ENCODE results near the gene OLFM2.
"Not testable (repeated sequence)": the region's sequence is repeated elsewhere in the genome, so short reads cannot be mapped to it uniquely, and the experiment has no call there.

OLFM2 gene

DNA sequence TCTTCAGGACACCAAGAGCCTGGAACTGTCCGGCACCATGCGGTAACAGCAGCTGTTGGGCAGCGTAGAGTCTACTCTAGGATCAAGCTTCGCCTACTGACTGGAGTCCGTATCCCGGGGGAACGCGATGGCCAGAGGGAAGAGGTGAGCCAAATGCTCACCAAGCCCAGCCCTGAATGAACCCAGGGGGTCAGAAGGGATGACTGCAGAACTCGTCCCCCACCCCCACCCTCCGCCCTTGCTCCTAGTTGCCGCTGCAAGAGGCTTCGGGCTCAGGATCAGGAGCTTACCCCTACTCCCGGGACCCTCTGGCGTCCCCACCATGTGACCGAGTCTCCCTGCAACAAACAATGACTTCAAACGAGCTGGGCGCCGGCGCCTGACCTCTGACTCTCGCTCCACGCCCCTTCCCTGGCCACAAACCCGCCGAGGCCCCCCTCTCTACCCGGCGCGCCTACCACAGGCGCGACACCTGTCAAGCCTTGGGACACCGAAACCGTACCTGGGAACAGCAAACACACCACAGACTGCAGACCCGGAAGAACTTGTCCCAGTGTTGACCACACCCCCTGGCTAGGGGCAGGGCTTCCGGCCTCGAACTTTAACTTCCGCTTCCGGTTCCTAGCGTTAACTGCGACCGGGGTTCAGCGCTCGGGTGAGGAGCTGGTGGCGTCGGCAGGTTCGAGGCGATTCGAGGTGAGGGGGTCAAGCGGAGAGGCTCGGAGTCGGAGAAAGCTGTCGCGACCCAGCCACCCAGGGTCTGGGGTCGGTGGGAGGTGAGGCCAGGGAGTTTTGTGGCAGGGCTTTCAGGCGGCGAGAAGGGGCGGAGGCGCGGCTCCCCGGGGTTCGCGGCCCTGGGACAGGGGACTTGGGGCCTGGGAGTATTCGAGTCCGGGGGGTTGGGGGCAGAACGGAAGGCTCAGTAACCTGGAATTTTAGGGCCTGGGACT, 108.8 kb downstream of the OLFM2 start, which contains the start of gene UBL5:
Gene UBL5, plus strand, starts transcription at position 630 of the 950 bp plus-strand sequence. CDS start 420 bp downstream, outside the sequence.
- TF ChIP-seq POLR2A (IDR thresholded peaks at IDR 0.05; ENCODE audit: low read depth, low read length) (peak; percentile 94), TAF1 (IDR thresholded peaks at IDR 0.05; ENCODE audit: low read depth, low read length) (peak; percentile 69; the same call in 1 of the 2 replicates), POLR2AphosphoS5 (IDR thresholded peaks at IDR 0.05; ENCODE audit: low read depth, low read length) (peak; percentile 90), POU2F2 (IDR thresholded peaks at IDR 0.05; ENCODE audit: low read depth, low read length) (no peak; the same call in 1 of the 2 replicates), PAX5 (IDR thresholded peaks at IDR 0.05; ENCODE audit: insufficient read depth, low read length, severe bottlenecking) (no peak), SPI1 (IDR thresholded peaks at IDR 0.05; ENCODE audit: low read depth, low read length) (no peak)
- FAIRE-seq (peak; percentile 99), DNase-seq (ENCODE audit: insufficient read length, low spot score) (peak; percentile 95)

DNA sequence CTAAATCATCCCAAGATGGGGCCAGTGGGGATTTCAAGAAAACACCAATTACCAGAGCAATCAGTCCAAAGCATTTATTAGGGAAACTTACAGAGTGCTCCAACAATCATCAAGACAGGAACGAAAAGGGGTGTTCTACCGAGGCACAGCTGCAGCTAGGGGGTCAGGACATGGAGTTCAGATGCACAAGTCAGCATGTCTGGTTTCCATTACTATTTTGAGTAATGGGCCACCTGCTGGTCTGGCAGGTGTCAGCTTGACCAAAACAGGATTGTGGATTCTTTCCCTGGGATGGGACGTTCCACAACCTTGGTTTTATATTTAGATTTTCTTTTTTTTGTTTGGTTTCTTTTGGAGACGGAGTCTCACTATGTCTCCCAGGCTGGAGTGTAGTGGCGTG, 112.5 kb downstream of the OLFM2 start:
- FAIRE-seq = no peak

DNA sequence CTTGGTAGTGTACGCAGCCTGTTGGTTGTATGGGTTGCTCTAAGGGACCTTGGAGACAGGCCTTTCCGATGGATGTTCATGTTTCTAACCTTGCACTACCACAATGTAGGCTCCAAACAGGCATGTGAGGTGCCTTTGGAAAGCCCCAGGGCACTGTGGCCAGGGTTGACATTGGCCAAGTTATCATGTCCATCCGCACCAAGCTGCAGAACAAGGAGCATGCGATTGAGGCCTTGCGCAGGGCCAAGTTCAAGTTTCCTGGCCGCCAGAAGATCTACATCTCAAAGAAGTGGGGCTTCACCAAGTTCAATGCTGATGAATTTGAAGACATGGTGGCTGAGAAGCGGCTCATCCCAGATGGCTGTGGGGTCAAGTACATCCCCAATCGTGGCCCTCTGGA, 116.3 kb downstream of the OLFM2 start:
- DNase-seq (ENCODE audit: insufficient read length, low spot score); FAIRE-seq: not testable (repeated sequence)

More for the DNA sequence above, 112.5 kb downstream of the OLFM2 start:
- TF ChIP-seq SPI1 (IDR thresholded peaks at IDR 0.05; ENCODE audit: low read depth, low read length) = no peak
- no peak for TF ChIP-seq POU2F2 (IDR thresholded peaks at IDR 0.05; ENCODE audit: low read depth, low read length)
- TF ChIP-seq POLR2A (IDR thresholded peaks at IDR 0.05; ENCODE audit: low read depth, low read length) = no peak
- DNase-seq (ENCODE audit: insufficient read length, low spot score) = no peak

DNA sequence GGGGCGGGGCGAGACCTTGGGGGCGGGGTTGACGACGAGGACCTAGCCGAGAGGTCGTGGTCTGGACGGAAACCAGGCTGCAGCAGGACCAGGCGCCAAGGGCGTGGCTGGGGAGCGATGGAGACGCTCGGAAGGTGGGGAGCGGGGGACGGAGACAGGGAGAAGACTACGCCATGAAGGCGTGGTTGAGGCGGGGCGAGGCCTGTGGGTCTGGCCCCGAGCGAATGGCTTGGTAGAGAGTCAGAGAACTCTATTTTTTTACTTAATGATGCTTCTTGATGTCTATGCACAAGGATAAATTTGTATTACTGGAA, 116.8 kb downstream of the OLFM2 start:
- FAIRE-seq (no peak), DNase-seq (ENCODE audit: insufficient read length, low spot score) (no peak)
- TF ChIP-seq TAF1 (IDR thresholded peaks at IDR 0.05; ENCODE audit: low read depth, low read length) (no peak), SPI1 (IDR thresholded peaks at IDR 0.05; ENCODE audit: low read depth, low read length) (no peak), POU2F2 (IDR thresholded peaks at IDR 0.05; ENCODE audit: low read depth, low read length) (no peak), PAX5 (IDR thresholded peaks at IDR 0.05; ENCODE audit: insufficient read depth, low read length, severe bottlenecking) (no peak), POLR2AphosphoS5 (IDR thresholded peaks at IDR 0.05; ENCODE audit: low read depth, low read length) (no peak), POLR2A (IDR thresholded peaks at IDR 0.05; ENCODE audit: low read depth, low read length) (no peak)

DNA sequence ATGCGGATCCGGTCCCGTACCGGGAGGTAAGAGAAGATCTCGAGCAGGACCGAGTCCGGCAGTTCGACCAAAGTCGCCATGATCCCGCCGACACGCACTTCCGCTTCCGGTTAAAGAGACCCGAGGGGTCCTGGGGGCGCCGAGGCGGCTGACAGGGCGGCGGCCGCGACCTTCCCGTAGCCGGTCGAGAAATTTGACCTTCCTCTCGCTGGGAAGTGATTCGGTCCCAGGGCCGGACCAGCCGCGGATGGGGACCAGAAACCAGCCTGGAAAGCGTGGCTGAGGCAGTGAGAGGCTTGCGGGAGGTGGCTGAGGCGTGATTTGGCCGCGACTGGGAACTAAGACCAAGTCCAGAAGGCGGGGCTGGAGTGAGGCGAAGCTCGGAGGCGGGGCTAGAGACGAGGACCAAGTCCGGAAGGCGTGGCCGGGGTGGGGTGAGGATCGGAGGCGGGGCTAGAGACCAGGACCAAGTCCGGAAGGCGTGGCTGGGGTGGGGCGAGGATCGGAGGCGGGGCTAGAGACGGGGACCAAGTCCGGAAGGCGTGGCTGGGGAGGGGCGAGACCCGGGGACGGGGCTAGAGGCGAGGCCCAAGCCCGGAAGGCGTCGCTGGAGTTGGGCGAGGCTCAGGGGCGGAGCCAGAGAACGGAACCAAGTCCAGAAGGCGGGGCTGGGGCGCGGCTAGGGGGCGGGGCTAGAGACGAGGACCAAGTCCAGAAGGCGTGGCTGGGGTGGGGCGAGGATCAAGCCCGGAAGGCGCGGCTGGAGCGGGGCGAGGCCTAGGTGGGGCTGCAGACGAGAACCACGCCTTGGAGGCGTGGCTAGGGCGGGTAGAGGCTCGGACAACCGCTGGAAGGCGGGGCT, 117.3 kb downstream of the OLFM2 start, which contains the start of gene FBXL12:
Gene FBXL12, minus strand, starts transcription at position 346 of the 862 bp plus-strand sequence. Its CDS starts 266 bp downstream, at position 80.
- TF ChIP-seq SPI1 (IDR thresholded peaks at IDR 0.05; ENCODE audit: low read depth, low read length) (peak; percentile 66), POU2F2 (IDR thresholded peaks at IDR 0.05; ENCODE audit: low read depth, low read length) (no peak), POLR2A (IDR thresholded peaks at IDR 0.05; ENCODE audit: low read depth, low read length) (peak; percentile 91), TAF1 (IDR thresholded peaks at IDR 0.05; ENCODE audit: low read depth, low read length) (peak; percentile 69), PAX5 (IDR thresholded peaks at IDR 0.05; ENCODE audit: insufficient read depth, low read length, severe bottlenecking) (no peak), POLR2AphosphoS5 (IDR thresholded peaks at IDR 0.05; ENCODE audit: low read depth, low read length) (peak; percentile 92)
- DNase-seq (ENCODE audit: insufficient read length, low spot score) (peak; percentile 88), FAIRE-seq (peak; percentile 99)

DNA sequence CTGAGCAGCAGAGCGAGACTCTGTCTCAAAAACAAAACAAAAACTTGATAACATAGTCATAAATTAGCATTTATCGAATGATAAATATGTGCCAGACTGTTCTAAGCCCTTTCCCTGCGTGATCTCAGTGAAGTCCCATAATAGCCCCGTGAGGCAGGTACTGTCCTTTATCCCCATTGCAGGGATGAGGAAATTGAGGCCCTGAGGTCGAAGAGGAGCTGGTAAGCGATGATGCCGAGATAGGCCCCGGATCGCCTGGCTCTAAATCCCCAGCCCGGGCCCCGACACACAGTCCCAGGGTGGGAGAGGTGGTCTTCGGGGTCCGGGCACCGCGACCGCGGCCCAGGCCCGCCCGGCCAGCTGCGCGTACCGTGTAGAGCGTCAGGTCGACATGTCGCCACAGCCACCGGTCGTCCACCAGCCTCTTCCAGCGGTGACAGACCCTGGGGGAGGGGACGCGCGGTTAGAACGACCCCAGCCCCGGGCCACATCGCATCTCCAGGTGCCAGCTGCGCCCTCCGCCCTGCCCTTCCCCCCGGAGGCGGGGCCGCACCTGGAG, 118.1 kb downstream of the OLFM2 start:
- no peak for DNase-seq (ENCODE audit: insufficient read length, low spot score)
- FAIRE-seq = no peak
- TF ChIP-seq POLR2A (IDR thresholded peaks at IDR 0.05; ENCODE audit: low read depth, low read length) = no peak

DNA sequence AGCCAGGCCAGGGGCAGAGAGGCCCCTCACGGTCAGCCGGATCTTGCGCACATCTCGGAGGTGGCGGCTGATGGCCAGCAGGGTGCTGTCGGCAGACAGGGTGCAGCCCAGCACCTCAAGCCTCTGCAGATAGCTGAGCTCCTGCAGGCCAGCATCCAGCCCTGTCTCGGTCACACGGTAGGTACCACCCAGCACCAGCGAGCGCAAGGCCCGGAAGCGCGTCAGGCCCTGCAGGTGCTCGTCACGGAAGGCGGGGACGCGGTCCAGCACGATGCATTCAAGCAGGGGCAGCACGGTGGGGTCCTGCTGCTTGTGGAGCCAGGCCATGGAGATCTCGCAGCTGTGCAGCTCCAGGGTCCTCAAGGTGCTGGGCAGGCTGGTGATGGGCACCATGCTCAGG, 125.2 kb downstream of the OLFM2 start:
- no peak for TF ChIP-seq SPI1 (IDR thresholded peaks at IDR 0.05; ENCODE audit: low read depth, low read length)
- no peak for TF ChIP-seq TAF1 (IDR thresholded peaks at IDR 0.05; ENCODE audit: low read depth, low read length)
- no peak for TF ChIP-seq POU2F2 (IDR thresholded peaks at IDR 0.05; ENCODE audit: low read depth, low read length)
- no peak for TF ChIP-seq PAX5 (IDR thresholded peaks at IDR 0.05; ENCODE audit: insufficient read depth, low read length, severe bottlenecking)
- FAIRE-seq (no peak), DNase-seq (ENCODE audit: insufficient read length, low spot score) (no peak)

DNA sequence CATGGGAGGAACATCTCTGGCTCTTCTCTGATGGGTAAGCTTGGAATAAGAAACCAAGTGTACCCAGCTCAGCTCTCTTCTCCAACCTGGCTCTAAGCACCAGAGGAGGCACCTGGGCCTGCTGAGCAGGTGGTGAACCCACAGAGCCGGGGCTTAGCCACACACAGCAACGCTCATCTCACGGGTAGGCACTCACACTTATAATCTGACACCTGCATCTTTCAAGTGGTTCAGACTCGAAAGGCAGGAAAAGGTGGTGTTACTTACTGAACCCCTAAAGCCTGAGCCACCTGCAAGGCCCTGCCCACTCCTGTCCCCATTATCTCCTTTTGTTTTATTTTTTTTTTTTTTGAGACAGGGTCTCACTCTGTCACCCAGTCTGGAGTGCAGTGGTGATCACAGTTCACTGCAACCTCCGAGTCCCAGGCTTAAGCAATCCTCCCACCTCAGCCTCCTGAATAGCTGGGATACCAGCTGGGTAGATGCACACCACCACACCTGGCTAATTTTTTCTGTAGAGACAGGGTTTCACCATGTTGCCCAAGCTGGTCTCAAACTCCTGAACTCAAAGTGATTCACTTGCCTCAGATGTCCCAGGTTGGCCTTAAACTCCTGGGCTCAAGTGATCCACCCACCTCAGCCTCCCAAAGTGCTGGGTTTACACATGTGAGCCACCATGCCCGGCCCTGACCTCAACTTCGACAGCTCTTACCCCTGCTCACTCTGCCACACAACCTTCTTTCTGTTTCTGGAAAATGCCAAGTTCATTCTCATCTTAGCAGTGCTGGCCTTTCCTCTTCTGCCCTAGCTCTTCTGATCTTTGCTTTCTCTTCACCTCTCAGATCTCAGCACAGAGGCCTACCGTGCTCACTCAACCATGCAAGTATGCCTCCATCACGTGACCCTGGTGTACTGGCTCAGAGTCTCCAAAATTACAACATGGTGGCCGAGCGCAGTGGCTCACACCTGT, 127.2 kb downstream of the OLFM2 start:
- TF ChIP-seq POLR2A (IDR thresholded peaks at IDR 0.05; ENCODE audit: low read depth, low read length) (no peak), POLR2AphosphoS5 (IDR thresholded peaks at IDR 0.05; ENCODE audit: low read depth, low read length) (no peak), POU2F2 (IDR thresholded peaks at IDR 0.05; ENCODE audit: low read depth, low read length) (no peak), PAX5 (IDR thresholded peaks at IDR 0.05; ENCODE audit: insufficient read depth, low read length, severe bottlenecking) (no peak), TAF1 (IDR thresholded peaks at IDR 0.05; ENCODE audit: low read depth, low read length) (no peak), SPI1 (IDR thresholded peaks at IDR 0.05; ENCODE audit: low read depth, low read length) (no peak)
- DNase-seq (ENCODE audit: insufficient read length, low spot score) = no peak

DNA sequence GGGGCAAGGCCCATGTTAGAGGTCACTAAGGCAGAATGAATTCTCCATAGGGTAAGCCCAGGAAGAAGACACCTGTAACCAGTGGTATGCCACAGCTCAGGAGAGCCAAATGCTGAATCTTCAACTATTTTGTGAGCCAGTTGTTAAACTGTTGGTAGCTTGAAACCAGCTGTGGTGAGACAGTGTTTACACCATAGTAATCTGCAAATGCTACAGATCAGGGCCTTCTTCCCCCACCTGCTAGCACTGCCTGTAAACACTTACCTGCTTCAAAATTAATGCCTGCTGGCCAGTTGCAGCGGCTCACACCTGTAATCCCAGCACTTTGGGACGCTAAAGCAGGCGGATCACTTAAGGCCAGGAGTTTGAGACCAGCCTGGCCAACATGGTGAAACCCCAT, 129.5 kb downstream of the OLFM2 start:
- FAIRE-seq (no peak), DNase-seq (ENCODE audit: insufficient read length, low spot score) (no peak)
- TF ChIP-seq POU2F2 (IDR thresholded peaks at IDR 0.05; ENCODE audit: low read depth, low read length) = no peak

More for the DNA sequence above, 127.2 kb downstream of the OLFM2 start:
- no peak for FAIRE-seq

Measured in GM12891 (cell line).